Measurements from ENCODE around the gene NLGN1. TPM values are rescaled to one million over a fixed set of nuclear protein-coding genes. Genes with fewer than 3 reads are reported as not detected.

NLGN1 gene
- total RNA-seq, 1 experiment from 2014 or later: 5.2 TPM

DNA sequence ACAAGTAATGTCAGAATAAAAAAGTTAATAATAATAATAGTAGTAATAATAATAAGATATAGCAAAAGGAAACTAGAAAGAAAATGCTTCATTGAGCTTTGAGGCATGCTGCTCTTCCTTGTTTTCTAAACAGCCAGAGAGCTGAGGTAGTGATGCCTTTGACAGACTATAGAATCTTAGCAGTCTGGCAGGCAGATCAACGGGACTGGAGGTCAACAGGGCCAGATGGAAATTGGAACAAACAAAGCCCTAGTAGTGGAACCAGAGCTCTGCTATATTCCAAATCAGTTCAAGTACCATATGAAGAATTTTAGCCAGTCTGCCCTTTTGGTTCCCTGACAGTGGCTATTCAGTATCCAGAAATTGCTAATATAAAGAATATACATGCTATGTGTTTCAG, 278.6 kb downstream of the NLGN1 start:
- Histone ChIP-seq H3K4ac (ENCODE audit: low read depth, low read length) (no peak overlapping the region), H3K4me1 (ENCODE audit: insufficient read depth, low read length) (no peaks in the 10 kb centered on the region), H3K27ac (ENCODE audit: insufficient read length, low read depth, low read length) (no peak overlapping the region), H2BK12ac (ENCODE audit: insufficient read length, low read depth, low read length) (no peak overlapping the region), H3K9me3 (ENCODE audit: control insufficient read depth, low read depth, low read length) (no peaks in the 10 kb centered on the region), H3K23me2 (ENCODE audit: insufficient read length, low read depth, low read length, poor library complexity, severe bottlenecking) (no peaks in the 10 kb centered on the region), H4K8ac (replicated peaks; ENCODE audit: insufficient read length, low read depth, low read length) (no peak overlapping the region), H2BK20ac (ENCODE audit: low read depth, low read length, poor library complexity, severe bottlenecking) (no peak overlapping the region), H3K4me2 (ENCODE audit: insufficient read depth, insufficient read length, low read length) (no peak overlapping the region), H4K20me1 (ENCODE audit: control insufficient read depth, insufficient read depth, insufficient read length) (no peaks in the 10 kb centered on the region), H3K56ac (ENCODE audit: insufficient read length, low read depth, low read length) (no peak overlapping the region), H4K5ac (ENCODE audit: insufficient read length, low read depth, low read length) (no peak overlapping the region), H2BK120ac (ENCODE audit: low read depth, low read length, poor library complexity, severe bottlenecking) (no peak overlapping the region), H2AFZ (ENCODE audit: low read length) (no peak overlapping the region), H3K14ac (ENCODE audit: insufficient read depth, low read length) (no peak overlapping the region), H2AK5ac (ENCODE audit: insufficient read length, low read length) (no peak overlapping the region), H3K79me1 (ENCODE audit: insufficient read depth, low read depth, low read length, poor library complexity, severe bottlenecking) (no peaks in the 10 kb centered on the region), H4K91ac (ENCODE audit: insufficient read length, low read depth, low read length) (no peak overlapping the region), H3K79me2 (ENCODE audit: insufficient read depth, low read length) (no peaks in the 10 kb centered on the region), H3K27me3 (ENCODE audit: insufficient read depth, low read length) (no peaks in the 10 kb centered on the region), H2BK15ac (ENCODE audit: low read depth, low read length) (no peak overlapping the region), H3T11ph (ENCODE audit: low read length) (no peak overlapping the region), H3K9ac (ENCODE audit: extremely low read depth, insufficient read length, low read length) (no peak overlapping the region), H3K23ac (ENCODE audit: insufficient read length, low read depth, low read length) (no peak overlapping the region), H2BK5ac (ENCODE audit: insufficient read length, low read length) (no peak overlapping the region), H3K18ac (ENCODE audit: insufficient read length, low read depth, low read length) (no peak overlapping the region)
- DNase-seq: no peak
- Mint-ChIP-seq H3K4me3 (no peak overlapping the region), H3K9me3 (no peaks in the 10 kb centered on the region), H3K27ac (no peak overlapping the region), H3K27me3 (ENCODE audit: low read depth) (no peaks in the 10 kb centered on the region), H3K36me3 (ENCODE audit: insufficient read depth in 1 of 3, low read depth in 3 of 3) (no peaks in the 10 kb centered on the region), H3K4me1 (peaks cover 4 to 8% of the 10 kb centered on the region in 2 experiments)
- TF ChIP-seq, protein P1, sequence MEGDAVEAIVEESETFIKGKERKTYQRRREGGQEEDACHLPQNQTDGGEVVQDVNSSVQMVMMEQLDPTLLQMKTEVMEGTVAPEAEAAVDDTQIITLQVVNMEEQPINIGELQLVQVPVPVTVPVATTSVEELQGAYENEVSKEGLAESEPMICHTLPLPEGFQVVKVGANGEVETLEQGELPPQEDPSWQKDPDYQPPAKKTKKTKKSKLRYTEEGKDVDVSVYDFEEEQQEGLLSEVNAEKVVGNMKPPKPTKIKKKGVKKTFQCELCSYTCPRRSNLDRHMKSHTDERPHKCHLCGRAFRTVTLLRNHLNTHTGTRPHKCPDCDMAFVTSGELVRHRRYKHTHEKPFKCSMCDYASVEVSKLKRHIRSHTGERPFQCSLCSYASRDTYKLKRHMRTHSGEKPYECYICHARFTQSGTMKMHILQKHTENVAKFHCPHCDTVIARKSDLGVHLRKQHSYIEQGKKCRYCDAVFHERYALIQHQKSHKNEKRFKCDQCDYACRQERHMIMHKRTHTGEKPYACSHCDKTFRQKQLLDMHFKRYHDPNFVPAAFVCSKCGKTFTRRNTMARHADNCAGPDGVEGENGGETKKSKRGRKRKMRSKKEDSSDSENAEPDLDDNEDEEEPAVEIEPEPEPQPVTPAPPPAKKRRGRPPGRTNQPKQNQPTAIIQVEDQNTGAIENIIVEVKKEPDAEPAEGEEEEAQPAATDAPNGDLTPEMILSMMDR (conservative IDR thresholded peaks at IDR 0.05): no peak
- no CpG with 5 or more reads among the region's 1 CpG for WGBS (ENCODE audit: extremely low coverage, insufficient read length, low lambda C conversion rate)

Measured in H9 (cell line).